Measurements from ENCODE around the gene GPR35. TPM values are rescaled to one million over a fixed set of nuclear protein-coding genes. Genes with fewer than 3 reads are reported as not detected.

GPR35 gene
- total RNA-seq, 1 donor from 2014 or later: 0.77 TPM

GRCh38 chr2:240602266-240603050 is 22.8 kb upstream of the GPR35 start:
- no peak for TF ChIP-seq CTCF (IDR thresholded peaks at IDR 0.05; ENCODE audit: unreplicated experiment)
- Mint-ChIP-seq H3K9me3 (ENCODE audit: unreplicated experiment) (no peaks in the 10 kb centered on the region), H3K27me3 (ENCODE audit: unreplicated experiment) (peaks cover 3% of the 10 kb centered on the region), H3K36me3 (ENCODE audit: low read depth, unreplicated experiment) (no peaks in the 10 kb centered on the region), H3K4me3 (ENCODE audit: unreplicated experiment) (no peak overlapping the region), H3K4me1 (ENCODE audit: unreplicated experiment) (peaks cover 8% of the 10 kb centered on the region), H3K27ac (ENCODE audit: unreplicated experiment) (no peak overlapping the region)
- no peak for DNase-seq (ENCODE audit: low spot score)

DNA sequence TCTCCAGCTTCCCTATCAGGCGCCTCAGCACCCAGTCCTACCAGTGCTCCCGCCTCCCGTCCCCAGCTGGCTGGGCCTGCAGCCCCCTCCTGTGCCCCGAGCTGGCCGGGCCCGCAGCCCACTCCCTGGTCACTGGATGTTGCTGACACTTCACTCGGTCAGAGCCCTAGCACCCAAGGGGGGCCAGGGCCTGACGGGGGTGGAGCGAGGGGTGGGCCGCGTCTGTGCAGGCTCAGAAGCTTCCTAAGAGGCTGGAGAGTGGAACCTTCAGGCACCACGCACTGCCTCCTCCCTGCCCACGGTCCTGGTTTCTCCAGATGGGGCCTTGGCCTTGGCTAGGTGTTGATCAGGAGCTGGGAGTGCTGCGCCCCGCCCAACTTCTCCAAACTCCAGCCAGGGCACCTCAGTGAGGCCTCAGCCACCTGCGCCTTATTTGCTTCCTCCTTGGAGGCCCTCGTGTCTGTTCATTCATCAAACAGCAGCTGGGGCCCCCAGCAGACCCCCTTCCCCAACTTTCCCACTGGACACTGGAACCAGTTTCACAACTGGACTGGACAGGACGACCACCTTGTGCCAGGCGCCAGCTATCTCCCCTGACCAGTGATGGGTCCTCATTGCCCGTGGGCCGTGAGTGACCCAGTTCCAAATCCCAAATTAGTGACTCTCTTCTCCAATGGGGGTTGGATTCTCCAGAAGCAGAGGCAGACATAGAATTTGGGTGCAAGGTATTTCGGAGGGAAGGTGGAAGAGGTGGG is 22.0 kb upstream of the GPR35 start:
- no peaks in the 10 kb centered on the region for H3K9me3 Mint-ChIP-seq (ENCODE audit: unreplicated experiment)
- peaks cover 3% of the 10 kb centered on the region for H3K27me3 Mint-ChIP-seq (ENCODE audit: unreplicated experiment)
- H3K27ac Mint-ChIP-seq (ENCODE audit: unreplicated experiment): no peak overlapping the region
- H3K36me3 Mint-ChIP-seq (ENCODE audit: low read depth, unreplicated experiment): no peaks in the 10 kb centered on the region
- DNase-seq (ENCODE audit: low spot score): no peak
- TF ChIP-seq CTCF (IDR thresholded peaks at IDR 0.05; ENCODE audit: unreplicated experiment): no peak
- H3K4me3 Mint-ChIP-seq (ENCODE audit: unreplicated experiment): no peak overlapping the region
- H3K4me1 Mint-ChIP-seq (ENCODE audit: unreplicated experiment): peaks cover 8% of the 10 kb centered on the region

DNA sequence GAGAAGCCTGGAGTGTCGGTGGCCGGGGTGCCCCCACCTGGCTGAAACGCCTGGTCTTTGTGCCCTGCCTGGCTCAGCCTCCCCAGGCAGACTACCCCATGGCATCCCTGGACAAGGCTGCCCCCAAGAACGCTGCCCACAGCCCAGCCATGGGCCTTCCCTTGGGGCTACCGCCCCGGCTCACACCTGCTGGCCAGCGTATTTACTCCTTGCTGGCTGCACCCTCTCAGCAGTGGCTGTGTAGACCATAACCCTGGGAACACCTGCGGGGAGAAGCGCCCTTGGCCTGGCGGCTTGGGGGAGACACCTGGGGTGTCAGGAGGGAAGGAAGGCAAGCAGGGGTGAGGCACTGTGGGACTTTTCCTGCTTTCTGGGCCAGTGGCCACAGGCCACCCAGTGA is 21.4 kb upstream of the GPR35 start:
- Mint-ChIP-seq H3K4me1 (ENCODE audit: unreplicated experiment) (peaks cover 8% of the 10 kb centered on the region), H3K27ac (ENCODE audit: unreplicated experiment) (no peak overlapping the region), H3K27me3 (ENCODE audit: unreplicated experiment) (peaks cover 3% of the 10 kb centered on the region), H3K9me3 (ENCODE audit: unreplicated experiment) (no peaks in the 10 kb centered on the region), H3K4me3 (ENCODE audit: unreplicated experiment) (no peak overlapping the region), H3K36me3 (ENCODE audit: low read depth, unreplicated experiment) (no peaks in the 10 kb centered on the region)
- TF ChIP-seq CTCF (IDR thresholded peaks at IDR 0.05; ENCODE audit: unreplicated experiment): no peak
- DNase-seq (ENCODE audit: low spot score): no peak

DNA sequence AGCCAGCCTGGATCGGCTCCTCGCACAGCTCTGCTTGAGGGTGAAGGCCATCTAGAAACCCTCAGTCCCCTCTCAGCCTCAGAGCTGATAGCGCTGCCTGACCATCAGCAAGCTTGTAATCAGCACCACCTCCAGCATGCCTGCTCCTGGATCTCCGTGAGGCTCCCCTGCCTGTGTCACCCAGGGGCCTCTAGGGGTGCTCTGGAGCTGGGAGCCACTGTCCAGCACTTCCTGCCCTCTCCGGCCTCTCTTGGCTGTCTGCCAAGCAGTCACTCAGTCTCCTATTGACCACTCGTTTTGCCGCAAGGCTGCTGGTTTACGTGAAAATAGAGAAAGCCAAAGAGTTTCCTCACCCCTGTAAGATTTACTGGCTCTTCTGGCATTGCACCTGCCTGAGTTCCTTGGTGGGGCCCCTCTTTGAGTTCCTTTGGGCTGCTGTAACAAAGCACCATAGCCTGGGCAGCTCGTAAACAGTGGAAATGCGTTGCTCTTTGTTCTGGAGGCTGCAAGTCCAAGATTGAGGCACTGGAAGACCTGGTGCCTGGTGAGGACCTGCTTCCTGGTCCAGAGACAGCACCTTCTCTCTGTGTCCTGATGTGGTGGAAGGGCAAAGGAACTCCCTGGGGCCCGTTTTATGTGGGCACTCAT is 20.9 kb upstream of the GPR35 start:
- TF ChIP-seq CTCF (IDR thresholded peaks at IDR 0.05; ENCODE audit: unreplicated experiment): no peak
- Mint-ChIP-seq H3K36me3 (ENCODE audit: low read depth, unreplicated experiment) (no peaks in the 10 kb centered on the region), H3K27ac (ENCODE audit: unreplicated experiment) (no peak overlapping the region), H3K4me1 (ENCODE audit: unreplicated experiment) (peaks cover 8% of the 10 kb centered on the region), H3K27me3 (ENCODE audit: unreplicated experiment) (peaks cover 3% of the 10 kb centered on the region), H3K9me3 (ENCODE audit: unreplicated experiment) (no peaks in the 10 kb centered on the region), H3K4me3 (ENCODE audit: unreplicated experiment) (no peak overlapping the region)
- peak; percentile 78 for DNase-seq (ENCODE audit: low spot score)
